Stimulated activated CD4-positive, alpha-beta T cell treated with anti-CD3 and anti-CD28 coated beads, TNF-alpha, amount 100 ng/mL, for 24 hours (primary cell): ENCODE data around the gene RFC2.
A peak's percentile ranks its signal among the peaks of the same experiment; 100 is the strongest.
"Not testable (repeated sequence)": the region's sequence is repeated elsewhere in the genome, so short reads cannot be mapped to it uniquely, and the experiment has no call there.

Source experiments
- DNase-seq, 3 experiments: peaks; one replicate each; pipeline ENCODE4 v3.0.0-alpha.2; 2020; ENCODE audit warnings: low read depth in 3 of 3

RFC2 gene

DNA sequence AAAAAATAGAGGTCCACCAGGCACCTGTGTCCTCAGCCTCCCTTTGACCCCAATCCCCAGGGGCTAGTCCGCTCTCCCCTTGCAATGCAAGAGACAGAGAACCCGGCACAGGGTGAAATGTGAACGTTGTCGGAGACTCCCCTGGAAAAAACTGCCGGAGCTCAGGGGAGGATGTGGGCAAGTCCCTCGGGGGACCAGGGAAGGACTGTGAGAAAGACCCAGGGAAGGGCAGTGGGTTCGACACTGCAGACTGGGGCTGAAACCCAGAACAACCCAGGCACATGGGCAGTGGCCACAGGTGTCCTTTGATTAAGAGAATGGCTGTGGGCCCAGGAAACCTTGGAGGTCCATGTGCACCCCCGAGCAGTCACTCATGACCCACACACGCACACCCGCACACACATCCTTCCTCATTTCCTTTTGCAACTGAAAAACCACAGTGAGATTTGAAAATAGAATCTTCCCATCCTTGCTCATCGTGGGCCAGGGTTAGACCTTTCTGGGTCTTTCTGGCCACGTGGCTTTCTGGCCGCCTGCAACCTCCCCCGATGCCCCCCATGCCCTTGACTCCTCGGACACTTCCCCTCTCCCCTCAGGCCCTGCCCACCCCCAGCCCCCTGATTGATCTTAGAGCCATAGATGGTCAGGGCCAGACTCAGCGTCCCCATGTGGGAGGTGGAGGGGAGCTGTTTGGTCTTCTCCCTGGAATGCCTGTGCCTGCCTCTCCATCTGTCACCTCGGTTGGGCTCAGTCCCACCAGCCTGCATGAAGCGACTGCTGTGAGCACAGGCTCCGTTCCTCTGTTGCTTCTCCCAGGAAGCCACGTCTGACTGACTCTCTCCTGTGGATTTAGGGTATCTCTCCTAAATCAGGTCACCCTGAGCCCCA lies 36.5 kb downstream of the RFC2 start:
- no peak for DNase-seq

DNA sequence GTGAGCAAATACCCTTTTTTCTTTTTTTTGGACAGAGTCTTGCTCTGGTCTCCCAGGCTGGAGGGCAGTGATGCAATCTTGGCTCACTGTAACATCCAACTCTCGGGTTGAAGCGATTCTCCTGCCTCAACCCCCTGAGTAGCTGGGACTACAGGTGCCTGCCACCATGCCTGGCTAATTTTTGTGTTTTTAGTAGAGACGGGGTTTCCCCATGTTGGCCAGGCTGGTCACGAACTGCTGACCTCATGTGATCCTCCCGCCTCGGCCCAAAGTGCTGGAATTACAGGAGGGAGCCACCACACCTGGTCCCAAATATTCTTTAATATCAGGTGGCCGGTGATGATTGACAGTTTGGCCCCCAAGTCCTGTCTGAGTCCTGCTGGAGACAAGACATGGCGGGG lies 37.8 kb downstream of the RFC2 start:
- DNase-seq, result no peak

- no peak for DNase-seq
Measured at GRCh38 chr7:74215921-74216320, 38.3 kb downstream of the RFC2 start.

- DNase-seq, result no peak
Measured at GRCh38 chr7:74214816-74215630, 39.2 kb downstream of the RFC2 start.

- DNase-seq, result no peak
Measured at GRCh38 chr7:74212661-74213060, 41.5 kb downstream of the RFC2 start.

- DNase-seq, result not testable (repeated sequence)
Measured at GRCh38 chr7:74208241-74208640, 46.0 kb downstream of the RFC2 start.

DNA sequence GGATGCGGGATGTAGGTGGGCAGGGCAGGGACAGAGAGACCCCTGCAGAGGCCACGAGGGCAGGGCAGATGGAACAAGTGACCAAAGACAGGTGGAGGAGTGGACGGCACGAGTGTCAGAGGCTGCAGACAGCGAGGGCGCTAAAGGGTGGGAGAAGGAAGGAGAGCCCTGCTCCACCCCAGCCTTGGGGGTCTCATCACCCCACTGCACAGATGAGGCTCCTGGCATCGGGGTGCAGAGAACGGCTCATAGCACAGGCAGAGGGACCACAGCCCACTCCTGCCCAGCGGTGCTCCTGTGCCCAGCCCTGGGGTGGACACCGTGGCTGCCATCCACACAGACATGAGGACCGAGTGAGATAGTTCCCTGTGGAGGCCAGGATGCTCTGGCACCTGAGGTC lies 46.6 kb downstream of the RFC2 start:
- no peak for DNase-seq

DNA sequence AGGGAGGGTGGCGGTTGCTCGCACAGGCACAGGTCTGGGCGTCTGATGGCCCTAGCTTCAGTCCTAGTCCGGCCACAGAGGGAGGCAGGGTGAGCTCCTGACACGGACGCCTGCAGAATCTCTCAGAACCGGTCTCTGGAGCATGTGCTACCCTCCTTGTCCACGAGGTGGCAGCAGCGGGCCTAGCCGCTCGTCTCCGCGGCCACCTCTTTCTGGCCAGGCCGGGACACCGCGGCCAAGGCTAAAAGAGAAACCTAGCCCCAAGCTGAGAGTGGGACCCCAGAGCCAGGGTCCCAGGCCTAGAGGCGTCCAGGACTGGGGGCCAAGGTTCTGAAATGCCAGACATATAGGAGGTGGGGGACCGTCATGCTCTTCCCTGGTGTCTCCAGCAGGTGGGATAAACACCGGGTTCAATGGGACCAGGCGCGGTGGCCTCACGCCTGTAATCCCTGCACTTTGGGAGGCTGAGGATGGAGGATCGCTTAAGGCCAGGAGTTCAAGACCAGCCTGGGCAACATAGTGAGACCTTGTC lies 47.5 kb downstream of the RFC2 start:
- DNase-seq, result peak; percentile 57 to 74 (median 60)

GRCh38 chr7:74206052-74206451 lies 48.1 kb downstream of the RFC2 start:
- not testable (repeated sequence) for DNase-seq

DNA sequence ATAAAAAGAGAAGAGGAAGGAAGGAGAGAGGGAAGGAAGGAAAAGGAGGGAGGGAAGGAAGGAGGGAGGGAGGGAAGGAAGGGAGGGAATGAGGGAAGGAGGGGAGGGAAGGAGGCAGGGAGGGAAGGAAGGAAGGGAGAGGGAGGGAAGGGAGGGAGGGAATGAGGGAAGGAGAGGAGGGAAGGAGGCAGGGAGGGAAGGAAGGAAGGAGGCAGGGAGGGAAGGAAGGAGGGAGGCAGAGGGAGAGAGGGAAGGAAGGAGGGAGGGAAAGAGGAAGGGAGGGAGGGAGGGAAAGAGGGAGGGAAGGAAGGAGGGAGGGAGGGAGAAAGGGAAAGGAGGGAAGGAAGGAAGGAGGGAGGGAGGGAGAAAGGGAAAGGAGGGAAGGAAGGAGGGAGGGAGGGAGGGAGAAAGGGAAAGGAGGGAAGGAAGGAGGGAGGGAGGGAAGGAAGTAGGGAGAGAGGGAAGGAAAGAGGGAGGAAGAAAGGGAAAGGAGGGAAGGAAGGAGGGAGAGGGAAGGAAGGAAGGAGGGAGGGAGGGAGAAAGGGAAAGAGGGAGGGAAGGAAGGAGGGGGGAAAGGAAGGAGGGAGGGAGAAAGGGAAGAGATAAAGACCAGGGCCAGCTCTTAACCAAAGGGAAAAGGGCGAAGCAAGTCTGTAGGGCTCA lies 50.1 kb downstream of the RFC2 start:
- no peak for DNase-seq

- no peak for DNase-seq
Measured at GRCh38 chr7:74202841-74203556, 51.2 kb downstream of the RFC2 start.

- DNase-seq, result no peak
Measured at GRCh38 chr7:74199551-74200355, 54.4 kb downstream of the RFC2 start.

GRCh38 chr7:74197449-74198124 lies 56.6 kb downstream of the RFC2 start:
- DNase-seq, result no peak

DNA sequence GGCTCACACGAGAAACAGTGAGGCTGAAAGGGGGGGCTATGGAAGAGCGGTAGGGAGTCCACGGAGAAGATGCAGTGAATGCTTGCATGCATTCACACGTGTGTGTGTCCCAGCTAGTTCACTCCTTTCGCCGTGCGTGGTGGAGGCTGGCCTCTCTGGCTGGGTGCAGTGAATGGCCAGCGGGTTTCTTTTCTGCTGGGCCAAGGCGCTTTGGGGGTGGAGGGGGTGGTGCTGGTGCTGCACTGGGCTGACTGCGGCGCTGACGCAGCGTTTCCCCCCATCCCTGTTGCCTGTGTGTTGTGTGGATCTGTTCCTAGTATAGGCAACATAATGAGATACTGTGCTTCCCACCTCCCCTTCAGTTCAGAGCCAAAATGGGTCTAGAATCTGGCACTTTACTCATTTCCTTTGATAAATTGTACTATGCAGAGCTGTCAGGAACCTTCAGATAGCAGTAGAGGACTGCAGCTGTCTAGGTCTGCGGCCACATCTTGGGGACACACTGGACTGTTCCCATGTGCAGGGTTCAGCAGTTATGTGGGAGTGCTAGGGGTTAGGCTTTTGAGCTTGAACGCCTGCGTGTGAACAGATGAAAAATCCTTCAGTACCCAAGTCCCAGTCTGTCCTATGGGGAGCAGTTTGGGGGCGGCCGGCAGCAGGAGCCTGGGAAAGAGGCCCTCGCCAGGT lies 58.1 kb downstream of the RFC2 start:
- not testable (repeated sequence) for DNase-seq

DNA sequence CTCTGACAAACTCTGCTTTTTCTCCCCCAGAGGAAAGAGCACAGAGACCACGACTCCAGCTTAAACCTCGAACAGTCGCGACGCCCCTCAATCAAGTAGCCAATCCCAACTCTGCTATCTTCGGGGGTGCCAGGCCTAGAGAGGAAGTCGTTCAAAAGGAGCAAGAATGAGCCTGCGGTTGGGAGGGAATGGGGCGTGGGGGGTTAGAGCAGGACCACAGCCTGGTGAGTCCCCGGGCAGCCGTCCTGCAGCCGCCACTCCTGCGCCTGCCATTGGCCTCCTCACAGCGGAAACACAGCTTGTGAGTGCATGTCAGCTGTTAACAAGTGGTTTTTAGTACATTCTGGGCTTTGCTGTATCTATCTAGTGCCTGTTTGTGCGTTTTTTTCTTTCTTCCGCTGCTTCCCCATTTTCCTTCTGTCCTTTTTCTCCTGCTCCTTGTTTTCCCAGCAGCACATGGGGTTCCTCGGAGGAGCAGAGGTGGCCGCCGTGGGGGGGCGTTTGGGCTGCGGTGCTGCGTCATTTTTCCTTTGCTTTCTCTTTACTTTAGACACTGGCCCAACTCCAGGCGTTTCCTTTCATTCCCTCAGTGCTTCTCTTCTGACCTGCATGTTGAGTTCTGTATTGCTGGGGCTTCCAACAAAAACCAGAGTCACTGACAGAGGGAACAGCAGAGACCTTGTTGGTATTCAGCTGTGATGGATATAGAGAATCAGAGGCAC lies 58.9 kb downstream of the RFC2 start:
- not testable (repeated sequence) for DNase-seq

GRCh38 chr7:74194686-74195085 lies 59.5 kb downstream of the RFC2 start:
- no peak for DNase-seq

- no peak for DNase-seq
Measured at GRCh38 chr7:74193913-74194312, 60.3 kb downstream of the RFC2 start.

DNA sequence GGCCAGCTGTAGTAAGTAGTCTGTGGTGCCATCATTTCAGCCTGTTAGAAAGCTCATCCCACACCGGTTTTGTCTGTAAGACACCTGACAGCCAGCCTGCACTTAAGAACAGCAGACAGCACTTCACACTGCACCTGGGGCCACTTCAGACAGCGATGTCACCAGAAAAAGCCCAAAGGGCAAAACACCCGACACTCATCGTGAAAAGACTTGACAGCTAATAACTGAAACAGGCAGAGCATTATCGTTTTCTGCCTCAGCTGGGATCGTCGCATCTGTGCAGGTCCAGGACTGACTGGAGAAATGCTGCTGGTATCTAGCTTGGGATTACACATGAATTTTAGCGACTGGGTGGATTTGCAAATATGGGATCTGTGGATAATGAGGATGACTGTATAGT lies 61.1 kb downstream of the RFC2 start:
- no peak for DNase-seq

DNA sequence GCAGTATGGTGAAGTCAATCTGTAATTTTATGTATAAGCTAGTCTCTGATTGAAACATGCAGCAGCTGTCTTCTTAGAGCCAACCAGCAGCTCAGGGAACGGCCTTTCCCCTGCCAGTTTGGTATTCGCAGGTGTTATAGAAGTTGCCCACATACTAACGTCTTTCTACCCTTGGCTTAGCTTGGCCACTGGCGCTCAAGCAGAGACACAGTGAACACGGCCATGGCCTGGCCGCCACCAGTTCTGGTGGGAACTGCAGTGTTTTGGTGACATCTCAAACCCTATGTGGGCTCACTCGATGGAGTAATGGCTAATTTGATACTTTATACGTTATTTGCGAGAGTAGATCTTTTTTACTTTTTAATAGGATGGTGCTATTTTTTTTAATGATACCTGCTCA lies 63.0 kb downstream of the RFC2 start:
- DNase-seq, result no peak
